ENCODE results near the gene RABGGTB. TPM values are rescaled to one million over a fixed set of nuclear protein-coding genes. Genes with fewer than 3 reads are reported as not detected.
"Not testable (repeated sequence)": the region's sequence is repeated elsewhere in the genome, so short reads cannot be mapped to it uniquely, and the experiment has no call there.

Gene RABGGTB
- total RNA-seq, 1 experiment from 2014 or later: 88.6 TPM

GRCh38 chr1:75812065-75812464 lies 26.0 kb downstream of the RABGGTB start:
- TF ChIP-seq CTCF (IDR thresholded peaks at IDR 0.05; ENCODE audit: insufficient read depth in 1 of 2, low read depth in 1 of 2, low read length in 1 of 2, severe bottlenecking in 1 of 2, unreplicated experiment in 1 of 2): no peak

GRCh38 chr1:75823596-75823995 lies 37.5 kb downstream of the RABGGTB start:
- CTCF ChIA-PET; BruUV-seq (replicated peaks); intact Hi-C loops (cut with micrococcal nuclease; ENCODE audit: unreplicated experiment); POLR2A ChIA-PET; H3K9me3 Mint-ChIP-seq (ENCODE audit: unreplicated experiment); H3K27me3 Mint-ChIP-seq (ENCODE audit: insufficient read depth, unreplicated experiment); DNase-seq; H3K36me3 Mint-ChIP-seq (ENCODE audit: insufficient read depth, unreplicated experiment); H3K4me3 Mint-ChIP-seq (ENCODE audit: unreplicated experiment); H3K36me3 ChIP-seq (ENCODE audit: control insufficient read depth, insufficient read depth, low read length); H3K4me1 Mint-ChIP-seq (ENCODE audit: low read depth, unreplicated experiment); H3K9me3 ChIP-seq; H3K27ac Mint-ChIP-seq (ENCODE audit: unreplicated experiment); H3K27me3 ChIP-seq (replicated peaks; ENCODE audit: control insufficient read depth, insufficient read depth, low read length); H3K4me1 ChIP-seq; H3K4me3 ChIP-seq (ENCODE audit: low read depth, low read length): not testable (repeated sequence)

More at GRCh38 chr1:75812065-75812464, 26.0 kb downstream of the RABGGTB start:
- no peak for DNase-seq
- H3K4me1 Mint-ChIP-seq (ENCODE audit: low read depth, unreplicated experiment): no peaks in the 10 kb centered on the region
- Histone ChIP-seq H3K36me3 (ENCODE audit: control insufficient read depth, insufficient read depth, low read length) (no peaks in the 10 kb centered on the region), H3K9me3 (no peaks in the 10 kb centered on the region), H3K4me3 (ENCODE audit: low read depth, low read length) (no peak overlapping the region), H3K27me3 (replicated peaks; ENCODE audit: control insufficient read depth, insufficient read depth, low read length) (no peaks in the 10 kb centered on the region), H3K4me1 (no peaks in the 10 kb centered on the region)
- intact Hi-C loops (cut with micrococcal nuclease; ENCODE audit: unreplicated experiment): no loop called here
- H3K9me3 Mint-ChIP-seq (ENCODE audit: unreplicated experiment): no peaks in the 10 kb centered on the region
- H3K27ac Mint-ChIP-seq (ENCODE audit: unreplicated experiment): no peak overlapping the region
- no peak overlapping the region for H3K4me3 Mint-ChIP-seq (ENCODE audit: unreplicated experiment)
- no peaks in the 10 kb centered on the region for H3K27me3 Mint-ChIP-seq (ENCODE audit: insufficient read depth, unreplicated experiment)
- H3K36me3 Mint-ChIP-seq (ENCODE audit: insufficient read depth, unreplicated experiment): peaks cover 5% of the 10 kb centered on the region
- POLR2A ChIA-PET: no interaction called here
- BruUV-seq (replicated peaks): no TSS peak
- CTCF ChIA-PET: no interaction called here

- Histone ChIP-seq H3K4me3 (ENCODE audit: low read depth, low read length) (no peak overlapping the region), H3K27me3 (replicated peaks; ENCODE audit: control insufficient read depth, insufficient read depth, low read length) (no peaks in the 10 kb centered on the region), H3K36me3 (ENCODE audit: control insufficient read depth, insufficient read depth, low read length) (no peaks in the 10 kb centered on the region), H3K4me1 (no peaks in the 10 kb centered on the region), H3K9me3 (no peaks in the 10 kb centered on the region)
- H3K27me3 Mint-ChIP-seq (ENCODE audit: insufficient read depth, unreplicated experiment): no peaks in the 10 kb centered on the region
- H3K9me3 Mint-ChIP-seq (ENCODE audit: unreplicated experiment): no peaks in the 10 kb centered on the region
- POLR2A ChIA-PET: no interaction called here
- H3K36me3 Mint-ChIP-seq (ENCODE audit: insufficient read depth, unreplicated experiment): no peaks in the 10 kb centered on the region
- no peak overlapping the region for H3K27ac Mint-ChIP-seq (ENCODE audit: unreplicated experiment)
- H3K4me1 Mint-ChIP-seq (ENCODE audit: low read depth, unreplicated experiment): peaks cover 4% of the 10 kb centered on the region
- H3K4me3 Mint-ChIP-seq (ENCODE audit: unreplicated experiment): no peak overlapping the region
- no TSS peak for BruUV-seq (replicated peaks)
- no peak for DNase-seq
- intact Hi-C loops (cut with micrococcal nuclease; ENCODE audit: unreplicated experiment): no loop called here
- TF ChIP-seq CTCF (IDR thresholded peaks at IDR 0.05; ENCODE audit: insufficient read depth in 1 of 2, low read depth in 1 of 2, low read length in 1 of 2, severe bottlenecking in 1 of 2, unreplicated experiment in 1 of 2): no peak
- CTCF ChIA-PET: no interaction called here
Measured at GRCh38 chr1:75836528-75837100, 50.6 kb downstream of the RABGGTB start.

GRCh38 chr1:75838079-75838478 lies 52.0 kb downstream of the RABGGTB start:
- ChIA-PET CTCF (no interaction called here), POLR2A (no interaction called here)
- Mint-ChIP-seq H3K27ac (ENCODE audit: unreplicated experiment) (no peak overlapping the region), H3K9me3 (ENCODE audit: unreplicated experiment) (no peaks in the 10 kb centered on the region), H3K4me3 (ENCODE audit: unreplicated experiment) (no peak overlapping the region), H3K27me3 (ENCODE audit: insufficient read depth, unreplicated experiment) (no peaks in the 10 kb centered on the region), H3K36me3 (ENCODE audit: insufficient read depth, unreplicated experiment) (no peaks in the 10 kb centered on the region), H3K4me1 (ENCODE audit: low read depth, unreplicated experiment) (peaks cover 11% of the 10 kb centered on the region)
- DNase-seq: no peak
- intact Hi-C loops (cut with micrococcal nuclease; ENCODE audit: unreplicated experiment): no loop called here
- no peaks in the 10 kb centered on the region for H3K27me3 ChIP-seq (replicated peaks; ENCODE audit: control insufficient read depth, insufficient read depth, low read length)
- TF ChIP-seq CTCF (IDR thresholded peaks at IDR 0.05; ENCODE audit: insufficient read depth in 1 of 2, low read depth in 1 of 2, low read length in 1 of 2, severe bottlenecking in 1 of 2, unreplicated experiment in 1 of 2): no peak
- H3K4me1 ChIP-seq: peaks cover 5% of the 10 kb centered on the region; the same call in 1 of the 2 replicates
- H3K36me3 ChIP-seq (ENCODE audit: control insufficient read depth, insufficient read depth, low read length): no peaks in the 10 kb centered on the region
- no peak overlapping the region for H3K4me3 ChIP-seq (ENCODE audit: low read depth, low read length)
- no TSS peak for BruUV-seq (replicated peaks)
- H3K9me3 ChIP-seq: no peaks in the 10 kb centered on the region

Data from Caco-2 (cell line).